IPS-18a (cell line): Measurements from ENCODE around the gene TFF2.

Source experiments
- H3K27ac ChIP-seq: one replicate; pipeline ENCODE4 v1.5.1; 2013; ENCODE audit warnings: low read length
- H3K27me3 ChIP-seq: one replicate; pipeline ENCODE4 v1.6.1; 2013; ENCODE audit warnings: mild to moderate bottlenecking, low read length; ENCODE audit not compliant: control insufficient read depth, insufficient read depth
- H3K36me3 ChIP-seq: one replicate; pipeline ENCODE4 v1.6.1; 2013; ENCODE audit warnings: low read depth, low read length; ENCODE audit not compliant: control insufficient read depth
- H3K4me1 ChIP-seq: one replicate; pipeline ENCODE4 v1.6.1; 2013; ENCODE audit warnings: low read depth, low read length; ENCODE audit not compliant: control insufficient read depth
- H3K4me3 ChIP-seq: one replicate; pipeline ENCODE4 v1.5.1; 2013; ENCODE audit warnings: low read length
- H3K9ac ChIP-seq: one replicate; pipeline ENCODE4 v1.6.1; 2013; ENCODE audit warnings: mild to moderate bottlenecking, low read length, moderate library complexity
- H3K9me3 ChIP-seq: one replicate; pipeline ENCODE4 v1.6.1; 2013; ENCODE audit warnings: low read depth, low read length; ENCODE audit not compliant: control insufficient read depth

TFF2 gene

DNA sequence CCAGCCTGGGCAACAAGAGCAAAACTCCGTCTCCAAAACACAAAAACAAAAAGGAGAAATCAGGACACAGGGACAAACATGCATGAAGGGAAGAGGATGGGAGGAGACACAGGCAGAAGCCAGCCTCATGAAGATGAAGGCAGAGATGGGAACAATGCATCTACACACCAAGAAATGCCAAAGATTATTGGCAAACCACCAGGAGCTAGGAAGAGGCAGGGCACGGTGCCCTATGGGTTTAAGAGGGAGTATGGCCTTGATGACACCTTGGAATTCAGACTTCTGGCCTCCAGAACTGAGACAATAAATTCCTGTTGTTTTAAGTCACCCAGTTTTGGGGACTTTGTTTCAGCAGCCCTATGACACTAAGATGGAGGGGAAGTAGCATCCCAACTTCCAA, 39.9 kb upstream of the TFF2 start:
- H3K27me3 ChIP-seq = no peaks in the 10 kb centered on the region
- no peak overlapping the region for H3K9ac ChIP-seq
- H3K9me3 ChIP-seq = no peaks in the 10 kb centered on the region
- peaks cover 11% of the 10 kb centered on the region for H3K4me1 ChIP-seq
- no peak overlapping the region for H3K4me3 ChIP-seq
- no peak overlapping the region for H3K27ac ChIP-seq
- H3K36me3 ChIP-seq = no peaks in the 10 kb centered on the region

DNA sequence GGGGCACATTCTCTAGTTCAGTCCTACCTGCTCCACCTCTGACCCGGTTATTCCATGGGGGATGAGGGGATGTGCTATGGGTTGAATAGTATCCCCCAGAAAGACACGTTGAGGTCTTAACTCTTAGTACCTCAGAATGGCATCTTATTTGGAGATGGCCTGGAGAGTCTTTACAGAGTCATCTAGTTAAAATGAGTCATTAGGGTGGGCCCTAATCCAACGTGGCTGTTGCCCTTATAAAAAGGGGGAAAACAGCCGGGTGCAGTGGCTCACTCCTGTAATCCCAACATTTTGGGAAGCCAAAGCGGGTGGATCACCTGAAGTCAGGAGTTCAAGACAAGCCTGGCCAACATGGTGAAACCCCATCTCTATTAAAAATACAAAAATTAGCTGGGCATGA, 39.4 kb upstream of the TFF2 start:
- Histone ChIP-seq H3K9ac (peak overlapping the region; percentile 33), H3K36me3 (no peaks in the 10 kb centered on the region), H3K4me1 (peaks cover 11% of the 10 kb centered on the region), H3K4me3 (no peak overlapping the region), H3K27me3 (no peaks in the 10 kb centered on the region), H3K9me3 (no peaks in the 10 kb centered on the region), H3K27ac (no peak overlapping the region)

DNA sequence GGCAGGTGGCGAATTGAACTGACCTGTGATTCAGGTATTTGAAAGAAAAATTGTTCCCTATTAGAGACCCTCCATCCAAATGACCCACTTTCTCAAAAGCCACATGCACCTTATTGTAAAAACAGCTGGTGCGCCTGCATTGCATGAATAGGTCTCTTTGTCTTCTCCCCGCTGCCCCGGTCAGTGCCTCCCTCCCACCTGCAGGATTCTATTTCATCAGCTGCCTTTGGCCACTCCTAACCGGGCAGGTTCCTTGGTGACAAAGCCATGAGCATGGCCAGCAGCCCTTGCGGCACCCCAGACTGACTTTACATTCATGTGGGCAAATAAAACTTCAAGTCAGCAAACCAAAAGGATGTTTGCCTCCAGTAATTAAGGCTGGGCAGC, 38.6 kb upstream of the TFF2 start:
- Histone ChIP-seq H3K9ac (peak overlapping the region; percentile 33), H3K4me1 (peaks cover 11% of the 10 kb centered on the region), H3K27ac (no peak overlapping the region), H3K27me3 (no peaks in the 10 kb centered on the region), H3K36me3 (no peaks in the 10 kb centered on the region), H3K9me3 (no peaks in the 10 kb centered on the region), H3K4me3 (peak overlapping the region; percentile 2)

DNA sequence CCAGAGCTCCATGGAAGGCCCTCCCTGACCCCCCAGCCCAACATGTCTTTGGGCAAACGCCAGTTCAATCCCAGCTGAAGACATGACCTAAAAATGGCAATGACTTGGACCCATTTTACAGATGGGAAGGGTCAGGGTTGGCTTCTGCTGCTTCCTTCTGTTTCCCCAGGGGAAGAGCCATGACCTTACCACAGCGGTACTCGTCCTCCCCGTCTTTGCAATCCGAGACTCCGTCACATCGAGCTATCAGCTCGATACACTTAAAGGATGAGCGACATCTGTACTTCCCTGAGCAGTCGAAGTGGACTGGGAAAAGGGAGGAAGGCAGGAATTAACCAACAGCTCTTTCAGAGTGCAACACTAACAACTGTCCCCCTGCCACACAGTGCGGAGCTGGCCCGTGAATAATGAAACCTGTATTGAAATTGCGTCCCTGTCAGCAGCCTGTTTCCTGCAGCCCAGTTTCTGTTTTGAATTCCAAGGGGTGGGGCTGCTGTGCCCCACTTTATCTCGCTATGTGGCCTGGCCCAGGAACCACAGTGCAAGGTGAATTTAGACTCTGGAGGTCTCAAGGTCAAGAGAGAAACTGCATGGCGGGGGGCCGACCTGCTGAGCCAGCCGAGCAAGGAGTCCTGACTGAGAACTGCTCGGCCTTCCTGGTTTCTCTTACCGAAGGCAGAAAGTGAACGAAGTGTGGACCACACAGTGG, 38.1 kb upstream of the TFF2 start:
- Histone ChIP-seq H3K27ac (no peak overlapping the region), H3K27me3 (no peaks in the 10 kb centered on the region), H3K9ac (peak overlapping the region; percentile 33), H3K9me3 (no peaks in the 10 kb centered on the region), H3K4me3 (peak overlapping the region; percentile 2), H3K4me1 (peaks cover 11% of the 10 kb centered on the region), H3K36me3 (no peaks in the 10 kb centered on the region)

DNA sequence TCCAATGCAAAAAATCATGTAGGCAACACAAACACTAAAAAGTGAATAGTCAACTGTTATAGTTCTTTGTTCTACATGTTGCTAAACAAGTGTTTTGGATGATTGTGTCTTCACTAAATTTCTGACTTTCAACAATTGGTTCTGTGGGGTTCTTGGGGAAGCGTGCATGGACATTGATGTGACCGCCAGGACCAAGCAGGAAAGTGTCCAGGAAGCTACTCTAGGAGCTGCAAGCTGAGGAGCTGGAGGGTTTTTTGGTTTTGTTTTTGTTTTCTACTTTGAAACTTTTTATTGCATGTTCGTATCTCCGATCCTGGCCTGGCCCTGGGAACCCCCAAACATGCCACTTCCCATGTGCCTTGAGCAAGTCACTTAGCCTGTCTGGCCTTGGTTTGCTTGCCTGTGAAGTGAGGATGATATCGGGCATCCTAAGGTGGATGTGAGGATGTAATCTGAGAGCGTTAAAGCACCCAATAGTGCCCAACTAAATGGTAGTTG, 37.1 kb upstream of the TFF2 start:
- H3K27ac ChIP-seq = no peak overlapping the region
- H3K9me3 ChIP-seq = no peaks in the 10 kb centered on the region
- no peak overlapping the region for H3K9ac ChIP-seq
- no peak overlapping the region for H3K4me3 ChIP-seq
- H3K36me3 ChIP-seq = no peaks in the 10 kb centered on the region
- H3K4me1 ChIP-seq = peaks cover 11% of the 10 kb centered on the region
- no peaks in the 10 kb centered on the region for H3K27me3 ChIP-seq

DNA sequence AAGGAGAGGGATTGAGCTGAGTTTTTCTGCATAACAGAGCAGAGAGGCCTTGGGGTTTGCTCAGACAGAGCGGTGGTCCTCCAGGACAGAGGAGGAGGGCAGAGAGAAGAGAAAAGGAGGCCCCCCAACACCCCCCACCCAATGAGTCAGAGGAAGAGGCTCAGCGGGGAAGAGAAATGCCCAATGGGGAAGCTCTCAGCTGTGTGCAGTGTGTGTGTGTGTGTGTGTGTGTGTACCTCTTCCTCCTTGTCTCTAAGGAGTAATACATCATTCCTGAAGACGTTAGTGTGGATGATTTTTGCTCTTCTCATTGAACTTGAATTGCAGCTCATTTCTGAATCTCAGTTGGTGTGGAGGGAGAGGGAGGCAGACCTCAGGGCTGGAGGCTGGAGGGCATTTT, 36.4 kb upstream of the TFF2 start:
- Histone ChIP-seq H3K36me3 (no peaks in the 10 kb centered on the region), H3K4me1 (peaks cover 11% of the 10 kb centered on the region), H3K9ac (no peak overlapping the region), H3K4me3 (no peak overlapping the region), H3K9me3 (no peaks in the 10 kb centered on the region), H3K27me3 (no peaks in the 10 kb centered on the region), H3K27ac (no peak overlapping the region)

DNA sequence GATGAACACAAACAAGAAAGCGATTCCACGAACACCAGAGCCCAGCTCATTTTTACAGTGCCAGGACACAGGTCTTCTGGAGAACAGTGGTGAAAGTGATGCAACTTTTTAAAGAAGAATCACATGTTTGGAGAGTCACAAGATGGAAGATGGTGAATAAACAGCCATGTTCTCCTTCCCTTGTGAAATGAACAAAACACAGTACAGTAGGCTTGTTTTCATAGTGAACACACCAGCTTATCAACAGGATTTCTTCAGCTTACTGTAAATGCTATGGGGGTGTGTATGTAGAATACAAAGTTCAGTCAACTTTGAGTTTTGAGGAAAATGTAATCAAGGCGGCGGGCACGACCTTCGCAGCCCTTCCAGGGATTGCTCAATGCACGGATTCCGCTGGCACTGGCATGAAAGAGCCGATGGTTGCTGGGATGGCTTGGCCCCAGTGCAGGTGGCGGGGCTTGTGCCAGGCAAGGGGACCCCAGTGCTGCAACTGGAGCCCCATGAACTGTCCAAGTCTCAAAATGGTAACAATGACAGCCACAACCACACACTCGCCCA, 35.3 kb upstream of the TFF2 start:
- no peak overlapping the region for H3K4me3 ChIP-seq
- no peaks in the 10 kb centered on the region for H3K27me3 ChIP-seq

DNA sequence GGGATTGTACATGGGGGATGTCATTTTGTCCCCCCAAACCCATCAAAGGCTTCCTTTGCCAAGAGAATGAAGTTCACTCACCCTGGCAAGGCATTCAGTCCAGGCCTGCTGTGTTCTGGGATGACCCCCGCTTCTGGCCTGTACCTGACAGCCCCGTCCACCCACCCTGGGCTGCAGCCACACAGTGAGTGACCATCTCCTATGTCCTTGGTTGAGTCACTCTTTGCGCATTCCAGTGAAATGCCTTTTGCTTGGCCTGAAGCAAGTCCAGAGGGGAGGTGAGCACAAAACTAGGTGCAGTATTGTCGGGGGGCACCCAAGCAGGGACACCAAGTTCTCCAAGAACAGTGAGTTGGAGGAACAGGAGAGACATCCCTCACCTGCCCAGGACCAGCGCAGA, 34.8 kb upstream of the TFF2 start:
- Histone ChIP-seq H3K9ac (no peak overlapping the region), H3K36me3 (no peaks in the 10 kb centered on the region), H3K4me3 (no peak overlapping the region), H3K27me3 (no peaks in the 10 kb centered on the region), H3K4me1 (peaks cover 11% of the 10 kb centered on the region), H3K9me3 (no peaks in the 10 kb centered on the region), H3K27ac (no peak overlapping the region)

More for the DNA sequence above, 35.3 kb upstream of the TFF2 start:
- Histone ChIP-seq H3K27ac (no peak overlapping the region), H3K4me1 (peaks cover 11% of the 10 kb centered on the region), H3K9ac (no peak overlapping the region), H3K9me3 (no peaks in the 10 kb centered on the region), H3K36me3 (no peaks in the 10 kb centered on the region)

DNA sequence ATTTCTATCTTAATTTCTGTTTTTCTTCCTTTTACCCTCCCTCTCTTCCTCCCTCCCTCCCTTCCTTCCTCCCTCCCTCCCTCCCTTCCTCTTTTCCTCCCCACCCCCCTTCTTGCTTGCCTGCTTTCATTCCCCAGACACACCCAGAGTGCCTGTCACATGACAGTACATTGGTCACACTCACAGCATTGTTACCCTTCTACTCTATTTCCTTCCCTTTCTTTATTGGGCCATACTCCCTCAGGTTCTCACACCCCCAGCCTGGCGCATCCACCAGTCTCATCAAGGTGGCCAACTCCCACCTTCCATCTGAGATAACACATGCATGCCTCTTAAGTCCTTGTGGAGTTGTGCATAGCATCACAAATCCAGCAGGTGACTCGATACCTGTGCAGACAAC, 34.2 kb upstream of the TFF2 start:
- no peak overlapping the region for H3K9ac ChIP-seq
- no peak overlapping the region for H3K27ac ChIP-seq
- peaks cover 9% of the 10 kb centered on the region for H3K4me1 ChIP-seq
- H3K9me3 ChIP-seq = no peaks in the 10 kb centered on the region
- no peaks in the 10 kb centered on the region for H3K36me3 ChIP-seq
- H3K27me3 ChIP-seq = no peaks in the 10 kb centered on the region
- no peak overlapping the region for H3K4me3 ChIP-seq

DNA sequence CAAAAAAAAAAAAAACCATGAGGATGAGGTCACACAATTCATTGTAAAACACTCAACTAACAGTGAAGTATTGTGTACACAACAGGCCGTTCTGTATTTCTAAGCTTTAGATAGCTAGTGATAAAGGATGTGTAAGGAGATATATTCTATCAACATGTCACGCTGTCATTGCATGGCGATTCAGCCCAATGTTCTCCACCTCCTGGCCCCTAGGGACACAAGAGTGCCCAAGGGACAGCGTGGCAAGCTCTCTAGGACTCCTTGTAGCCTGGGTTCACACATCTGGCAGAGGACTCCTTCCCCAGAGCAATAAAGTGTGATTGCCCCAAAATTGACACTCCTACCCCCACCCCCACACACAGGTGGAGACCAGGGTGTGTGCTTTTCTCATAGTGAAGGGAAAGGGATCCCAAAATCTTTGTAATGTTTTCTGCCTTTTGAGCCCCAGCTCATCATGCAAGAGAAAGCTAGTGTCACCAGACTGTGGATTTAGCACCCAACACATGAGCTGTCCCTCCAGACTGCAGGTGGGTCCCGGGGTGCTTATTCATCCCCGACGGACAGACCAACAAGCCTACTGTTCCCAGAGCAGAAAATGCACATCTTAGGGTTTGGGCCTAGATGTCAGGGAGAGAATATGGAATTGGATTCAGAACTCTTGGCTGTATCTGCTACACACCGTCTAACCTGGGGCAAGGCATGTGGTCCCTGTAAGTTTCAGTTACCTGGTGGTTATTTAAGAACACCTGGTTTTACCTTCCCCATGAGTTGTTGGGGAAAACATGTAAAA, 33.6 kb upstream of the TFF2 start:
- H3K27ac ChIP-seq = no peak overlapping the region
- no peak overlapping the region for H3K9ac ChIP-seq
- H3K4me3 ChIP-seq = no peak overlapping the region
- no peaks in the 10 kb centered on the region for H3K36me3 ChIP-seq
- H3K4me1 ChIP-seq = peaks cover 3% of the 10 kb centered on the region
- H3K9me3 ChIP-seq = no peaks in the 10 kb centered on the region
- H3K27me3 ChIP-seq = no peaks in the 10 kb centered on the region

DNA sequence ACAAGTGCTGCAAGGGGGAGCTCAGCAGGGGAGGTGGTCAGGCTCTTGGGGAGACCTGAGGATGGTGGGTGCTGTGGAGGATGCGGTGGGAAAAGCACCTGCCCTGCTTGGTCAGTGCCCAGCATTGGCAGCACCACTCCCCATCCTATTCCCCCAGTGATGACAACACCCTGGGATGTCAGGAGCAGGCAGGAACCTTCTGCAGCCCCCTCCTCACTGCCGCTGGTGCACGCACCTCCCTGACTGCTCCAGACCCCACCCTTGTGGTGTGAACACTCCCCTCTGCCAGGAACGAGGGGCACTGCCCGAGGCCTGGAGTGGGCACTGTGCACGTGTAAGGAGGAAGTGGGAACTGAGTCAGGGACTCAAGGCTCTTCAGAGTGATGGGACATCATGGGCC, 32.5 kb upstream of the TFF2 start:
- H3K36me3 ChIP-seq = no peaks in the 10 kb centered on the region
- H3K9me3 ChIP-seq = no peaks in the 10 kb centered on the region
- H3K27ac ChIP-seq = no peak overlapping the region
- H3K4me3 ChIP-seq = no peak overlapping the region
- H3K9ac ChIP-seq = no peak overlapping the region
- no peaks in the 10 kb centered on the region for H3K27me3 ChIP-seq
- no peaks in the 10 kb centered on the region for H3K4me1 ChIP-seq
